ENCODE measurements around the gene LIN7C.

The LIN7C gene

GRCh38 chr11:27471589-27472397 is 34.8 kb downstream of the LIN7C start:
- in situ Hi-C loops (cut with MboI; ENCODE audit: low sequenced_read_pairs): loop anchor here (25.0 kb wide), 1 partner anchor 91 kb away; no protein-coding TSS in a partner anchor

GRCh38 chr11:27470826-27471588 is 35.6 kb downstream of the LIN7C start:
- in situ Hi-C loops (cut with MboI; ENCODE audit: low sequenced_read_pairs): loop anchor here (25.0 kb wide), 1 partner anchor 91 kb away; no protein-coding TSS in a partner anchor

GRCh38 chr11:27470166-27470565 is 36.4 kb downstream of the LIN7C start:
- in situ Hi-C loops (cut with MboI; ENCODE audit: low sequenced_read_pairs): loop anchor here (25.0 kb wide), 1 partner anchor 92 kb away; no protein-coding TSS in a partner anchor

GRCh38 chr11:27468995-27469695 is 37.4 kb downstream of the LIN7C start:
- in situ Hi-C loops (cut with MboI; ENCODE audit: low sequenced_read_pairs): loop anchor here (25.0 kb wide), 1 partner anchor 93 kb away; no protein-coding TSS in a partner anchor

- in situ Hi-C loops (cut with MboI; ENCODE audit: low sequenced_read_pairs): loop anchor here (25.0 kb wide), 1 partner anchor 94 kb away; no protein-coding TSS in a partner anchor
Measured at GRCh38 chr11:27468209-27468994, 38.2 kb downstream of the LIN7C start.

- in situ Hi-C loops (cut with MboI; ENCODE audit: low sequenced_read_pairs): loop anchor here (25.0 kb wide), 1 partner anchor 95 kb away; no protein-coding TSS in a partner anchor
Measured at GRCh38 chr11:27467181-27467913, 39.2 kb downstream of the LIN7C start.

GRCh38 chr11:27466363-27466762 is 40.2 kb downstream of the LIN7C start:
- in situ Hi-C loops (cut with MboI; ENCODE audit: low sequenced_read_pairs): loop anchor here (25.0 kb wide), 1 partner anchor 96 kb away; no protein-coding TSS in a partner anchor

- in situ Hi-C loops (cut with MboI; ENCODE audit: low sequenced_read_pairs): loop anchor here (25.0 kb wide), 1 partner anchor 97 kb away; no protein-coding TSS in a partner anchor
Measured at GRCh38 chr11:27465629-27466028, 40.9 kb downstream of the LIN7C start.

GRCh38 chr11:27464909-27465308 is 41.7 kb downstream of the LIN7C start:
- in situ Hi-C loops (cut with MboI; ENCODE audit: low sequenced_read_pairs): loop anchor here (25.0 kb wide), 1 partner anchor 97 kb away; no protein-coding TSS in a partner anchor

GRCh38 chr11:27464289-27464696 is 42.3 kb downstream of the LIN7C start:
- in situ Hi-C loops (cut with MboI; ENCODE audit: low sequenced_read_pairs): loop anchor here (25.0 kb wide), 1 partner anchor 98 kb away; no protein-coding TSS in a partner anchor

GRCh38 chr11:27462543-27462942 is 44.0 kb downstream of the LIN7C start:
- in situ Hi-C loops (cut with MboI; ENCODE audit: low sequenced_read_pairs): loop anchor here (25.0 kb wide), 1 partner anchor 100 kb away; no protein-coding TSS in a partner anchor

GRCh38 chr11:27460158-27460978 is 46.2 kb downstream of the LIN7C start:
- in situ Hi-C loops (cut with MboI; ENCODE audit: low sequenced_read_pairs): loop anchor here (25.0 kb wide), 1 partner anchor 102 kb away; no protein-coding TSS in a partner anchor

GRCh38 chr11:27459191-27459590 is 47.4 kb downstream of the LIN7C start:
- in situ Hi-C loops (cut with MboI; ENCODE audit: low sequenced_read_pairs): loop anchor here (25.0 kb wide), 1 partner anchor 103 kb away; no protein-coding TSS in a partner anchor

- in situ Hi-C loops (cut with MboI; ENCODE audit: low sequenced_read_pairs): loop anchor here (25.0 kb wide), 1 partner anchor 104 kb away; no protein-coding TSS in a partner anchor
Measured at GRCh38 chr11:27458182-27458581, 48.4 kb downstream of the LIN7C start.

- in situ Hi-C loops (cut with MboI; ENCODE audit: low sequenced_read_pairs): loop anchor here (25.0 kb wide), 1 partner anchor 105 kb away; no protein-coding TSS in a partner anchor
Measured at GRCh38 chr11:27456795-27457329, 49.7 kb downstream of the LIN7C start.

- in situ Hi-C loops (cut with MboI; ENCODE audit: low sequenced_read_pairs): loop anchor here (25.0 kb wide), 1 partner anchor 106 kb away; no protein-coding TSS in a partner anchor
Measured at GRCh38 chr11:27456140-27456794, 50.3 kb downstream of the LIN7C start.

GRCh38 chr11:27455667-27456066 is 50.9 kb downstream of the LIN7C start:
- in situ Hi-C loops (cut with MboI; ENCODE audit: low sequenced_read_pairs): loop anchor here (25.0 kb wide), 1 partner anchor 107 kb away; no protein-coding TSS in a partner anchor
